Pancreas (tissue), 10 donors: ENCODE data around the gene DDO. TPM values are rescaled to one million over a fixed set of nuclear protein-coding genes. Genes with fewer than 3 reads are reported as not detected.
"Not testable (repeated sequence)": the region's sequence is repeated elsewhere in the genome, so short reads cannot be mapped to it uniquely, and the experiment has no call there.

Experiments
- ATAC-seq, 4 donors: fragments of 200-7000 bp; cut with Tn5 transposase; one replicate each; pipeline versions ENCODE4 v1.8.0 to v1.9.1; 2020; ENCODE audit warnings: mild to moderate bottlenecking in 4 of 4, moderate library complexity in 4 of 4
- DNase-seq, 6 donors: peaks; one replicate each; pipeline ENCODE4 v3.0.0-alpha.2; 2020
- FAIRE-seq: peaks from 2 replicates; lab custom pipeline; 2012; peaks lifted over from hg19 to GRCh38; lab: Jason Lieb, UNC
- H3K27ac ChIP-seq, 4 donors: fragments of 200-600 bp; sonication (generic); 1 replicate in 3 of 4; 2 replicates in 1 of 4; pipeline versions ENCODE4 v1.5.0 to v1.8.0; 2020
- H3K27me3 ChIP-seq, 4 donors: fragments of 200-600 bp; one replicate each; pipeline ENCODE4 v1.8.0; 2021
- H3K36me3 ChIP-seq, 3 donors: fragments of 200-600 bp; sonication (generic) in 1 of 3; one replicate each; pipeline versions ENCODE4 v1.5.0 to v1.8.0; 2020 to 2021
- H3K4me1 ChIP-seq, 3 donors: fragments of 200-600 bp; one replicate each; pipeline ENCODE4 v1.8.0; 2021
- H3K4me3 ChIP-seq, 4 donors: fragments of 200-600 bp; sonication (generic) in 2 of 4; one replicate each; pipeline versions ENCODE4 v1.5.0 to v1.8.0; 2020 to 2021
- H3K9me3 ChIP-seq, 4 donors: fragments of 200-600 bp; one replicate each; pipeline ENCODE4 v1.8.0; 2021
- CTCF ChIP-seq, 4 donors: fragments of 200-600 bp; sonication (generic) in 3 of 4; IDR thresholded peaks; one replicate each; pipeline versions ENCODE4 v1.5.0 to v1.8.0; 2021; ENCODE audit warnings: antibody characterized with exemption in 4 of 4
- WGBS, 2 donors: extraction: QIAGEN DNeasy Blood & Tissue Kit; methylation state at CpG; one replicate each; pipeline ENCODE4 v1.1.7; 2013; 5-methylcytosine and 5-hydroxymethylcytosine counted together
- intact Hi-C, 3 donors: fragments of 100-400 bp; cut with DNase I; formaldehyde crosslinking; loops; one replicate each; pipeline versions ENCODE4 v1.11.1 to v1.14.2; 2022
- polyA plus RNA-seq, 2 donors: library from polyadenylated mRNA; stranded (reverse); fragments of 200-250 nt; gene quantifications; one replicate each; pipeline ENCODE4 v1.2.3, GENCODE V29; 2013
- total RNA-seq, 6 donors: library from RNA; stranded (reverse); fragmentation: NEBNext Ultra II Directional in 4 of 6; extraction: Animal tissue kit (Norgen Biotek cat#: 25700) in 4 of 6; gene quantifications; one replicate each; pipeline versions ENCODE4 v1.2.1 to v1.2.4, GENCODE V29; 2021 to 2023
- donor health status: healthy with polysubstance abuse.
- donor health status: DM: no; HTN: no; CAD: no; lungs with moderate emphysema.
- donor health status: DM: no; HTN: no; CAD: no.
- donor health status: control.
- donor health status: control.
- donor health status: Bipolar disorder and iron deficiency.
- donor health status: DM: yes; HTN: yes; CAD: no.
- donor health status: DM: no; HTN: no; CAD: no.
- donor health status: DM: no; HTN: no; CAD: no.
- donor health status: DM: yes; HTN: yes; CAD: no.

DDO gene
- total and polyA plus RNA-seq, 8 donors = 1.0 to 3.8 (median 1.4) TPM

- DNase-seq (no peak), ATAC-seq (no peak), FAIRE-seq (no peak)
- no peak for TF ChIP-seq CTCF (IDR thresholded peaks at IDR 0.05)
- Histone ChIP-seq H3K4me1 (no peaks in the 10 kb centered on the region), H3K27me3 (no peaks in the 10 kb centered on the region), H3K9me3 (no peaks in the 10 kb centered on the region), H3K36me3 (no peaks in the 10 kb centered on the region), H3K4me3 (no peak overlapping the region), H3K27ac (no peak overlapping the region)
- WGBS, 2 donors = 93 to 97% methylated on average over 3 of the region's 3 CpGs
- intact Hi-C loops = no loop called here
Observed at GRCh38 chr6:110351546-110351945, 63.8 kb downstream of the DDO start.

DNA sequence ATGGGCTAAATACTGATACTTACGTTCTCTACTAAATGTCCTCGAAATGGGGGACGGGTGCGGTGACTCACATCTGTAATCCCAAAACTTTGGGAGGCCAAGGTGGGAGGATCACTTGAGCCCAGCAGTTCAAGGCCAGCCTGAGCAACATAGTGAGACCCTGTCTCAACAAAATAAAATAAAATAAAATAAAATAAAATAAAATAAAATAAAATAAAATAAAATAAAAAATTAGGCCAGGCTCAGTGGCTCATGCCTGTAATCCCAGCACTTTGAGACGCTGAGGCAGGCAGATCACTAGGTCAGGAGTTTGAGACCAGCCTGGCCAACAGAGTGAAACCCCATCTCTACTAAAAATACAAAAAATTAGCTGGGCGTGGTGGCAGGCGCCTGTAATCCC is 64.8 kb downstream of the DDO start:
- WGBS, 2 donors = 95 to 96% methylated on average over 6 to 7 of the region's 7 CpGs
- H3K4me1 ChIP-seq, intact Hi-C loops, H3K9me3 ChIP-seq, H3K27ac ChIP-seq, H3K27me3 ChIP-seq, ATAC-seq, DNase-seq, H3K36me3 ChIP-seq, FAIRE-seq, H3K4me3 ChIP-seq: not testable (repeated sequence)

GRCh38 chr6:110348961-110349690 is 66.2 kb downstream of the DDO start:
- Histone ChIP-seq H3K36me3 (no peaks in the 10 kb centered on the region), H3K27me3 (no peaks in the 10 kb centered on the region), H3K4me1 (no peaks in the 10 kb centered on the region), H3K4me3 (no peak overlapping the region), H3K9me3 (no peaks in the 10 kb centered on the region), H3K27ac (no peak overlapping the region)
- FAIRE-seq (no peak), DNase-seq (no peak), ATAC-seq (no peak)
- TF ChIP-seq CTCF (IDR thresholded peaks at IDR 0.05) = no peak
- intact Hi-C loops = no loop called here
- WGBS, 2 donors = 88 to 91% methylated on average over 11 of the region's 11 CpGs

- Histone ChIP-seq H3K4me3 (no peak overlapping the region), H3K27me3 (no peaks in the 10 kb centered on the region), H3K27ac (no peak overlapping the region), H3K9me3 (no peaks in the 10 kb centered on the region), H3K36me3 (no peaks in the 10 kb centered on the region), H3K4me1 (no peaks in the 10 kb centered on the region)
- intact Hi-C loops = no loop called here
- no peak for ATAC-seq
- 87 to 95% methylated on average over 4 of the region's 4 CpGs for WGBS, 2 donors
- DNase-seq = no peak
- TF ChIP-seq CTCF (IDR thresholded peaks at IDR 0.05) = no peak
- FAIRE-seq = no peak
Observed at GRCh38 chr6:110345025-110345424, 70.3 kb downstream of the DDO start.

GRCh38 chr6:110342759-110343158 is 72.6 kb downstream of the DDO start:
- FAIRE-seq (no peak), ATAC-seq (no peak)
- 87 to 92% methylated on average over 3 of the region's 3 CpGs for WGBS, 2 donors

More at GRCh38 chr6:110342759-110343158, 72.6 kb downstream of the DDO start:
- no peak for TF ChIP-seq CTCF (IDR thresholded peaks at IDR 0.05)
- no peak for DNase-seq
- Histone ChIP-seq H3K27me3 (no peaks in the 10 kb centered on the region), H3K4me1 (no peaks in the 10 kb centered on the region), H3K27ac (no peak overlapping the region), H3K4me3 (no peak overlapping the region), H3K9me3 (no peaks in the 10 kb centered on the region), H3K36me3 (no peaks in the 10 kb centered on the region)
- intact Hi-C loops = no loop called here

Other genes starting within 250 kb of the DDO start
- gene WASF1, start 235.9 kb downstream of the DDO start, total RNA-seq = 1 to 10 TPM; 1.2 to 5.7 (median 2.1) TPM
- gene WASF1, start 235.9 kb downstream of the DDO start, polyA plus RNA-seq = 1 to 10 TPM; 3.8 to 5.0 TPM
- 10 to 100 TPM in 3 of 6 donors, 1 to 10 TPM in 3; 7.6 to 13.6 (median 10.1) TPM for gene CDC40, start 235.1 kb downstream of the DDO start, total RNA-seq
- gene CDC40, start 235.1 kb downstream of the DDO start, polyA plus RNA-seq = 1 to 10 TPM; 3.8 to 8.7 TPM
- 1 to 10 TPM; 1.0 to 4.4 (median 1.6) TPM for gene METTL24, start 57.2 kb downstream of the DDO start, total RNA-seq
- gene METTL24, start 57.2 kb downstream of the DDO start, polyA plus RNA-seq = under 1 TPM; 0.34 to 0.80 TPM
- under 1 TPM in 2 of 6 donors, not detected in 4; 0.22 to 0.35 TPM for gene SLC22A16, start 61.0 kb upstream of the DDO start, total RNA-seq
- gene SLC22A16, start 61.0 kb upstream of the DDO start, polyA plus RNA-seq = under 1 TPM in 1 of 2 donors, not detected in 1; 0.26 TPM